Adrenal gland (tissue), 12 donors: ENCODE results near the gene EYS. TPM values are rescaled to one million over a fixed set of nuclear protein-coding genes. Genes with fewer than 3 reads are reported as not detected.

Experiments
- DNase-seq, 7 donors: peaks; one replicate each; pipeline ENCODE4 v3.0.0-alpha.2; 2019 to 2020
- H3K27ac ChIP-seq, 5 donors: fragments of 200-600 bp; sonication (generic) in 4 of 5; 1 replicate in 3 of 5; 2 replicates in 2 of 5; pipeline versions ENCODE4 v1.5.1 to v1.8.0; 2016 to 2020; ENCODE audit warnings: mild to moderate bottlenecking in 1 of 5
- H3K27me3 ChIP-seq: fragments of 200-600 bp; 2 replicates; pipeline ENCODE4 v1.8.0; 2021
- H3K36me3 ChIP-seq, 2 donors: fragments of 200-600 bp; replicated peaks in 1 of 2; 1 replicate in 1 of 2; 2 replicates in 1 of 2; pipeline versions ENCODE4 v1.5.1 to v1.8.0; 2018 to 2022
- H3K4me1 ChIP-seq, 2 donors: fragments of 200-600 bp; replicated peaks in 1 of 2; 1 replicate in 1 of 2; 2 replicates in 1 of 2; pipeline versions ENCODE4 v1.5.1 to v1.8.0; 2018 to 2021
- H3K4me3 ChIP-seq, 4 donors: fragments of 200-600 bp; sonication (generic) in 3 of 4; one replicate each; pipeline ENCODE4 v1.5.1; 2016 to 2018
- H3K9me3 ChIP-seq, 3 donors: fragments of 200-600 bp; sonication (generic) in 1 of 3; replicated peaks in 1 of 3; 1 replicate in 2 of 3; 2 replicates in 1 of 3; pipeline versions ENCODE4 v1.5.1 to v1.8.0; 2016 to 2021
- POLR2A ChIP-seq, 2 donors: fragments of 450-650 bp; IDR thresholded peaks; one replicate each; pipeline ENCODE4 v1.6.1; 2017; ENCODE audit warnings: antibody characterized with exemption in 2 of 2, mild to moderate bottlenecking in 2 of 2, moderate library complexity in 1 of 2
- WGBS, 4 donors: extraction: QIAGEN DNeasy Blood & Tissue Kit in 2 of 4; methylation state at CpG; one replicate each; pipeline versions ENCODE4 v1.1.5 to v1.1.7; 2013 to 2017; 5-methylcytosine and 5-hydroxymethylcytosine counted together
- intact Hi-C, 2 donors: fragments of 100-400 bp; cut with DNase I; formaldehyde crosslinking; loops; one replicate each; pipeline versions ENCODE4 v1.14.1 to v1.15.0; 2022 to 2023
- polyA plus RNA-seq, 3 donors: library from polyadenylated mRNA; stranded (reverse); fragments of 200-250 nt in 2 of 3; fragments of 350-450 nt in 1 of 3; fragmentation: Illumina TruSeq in 1 of 3; extraction: RNeasy Lipid Tissue Mini Kit (QIAGEN cat#74804) in 1 of 3; gene quantifications; one replicate each; pipeline ENCODE4 v1.2.3, GENCODE V29; 2013 to 2014
- total RNA-seq, 9 donors: library from RNA; depleted of rRNA in 4 of 9; stranded (reverse); fragments of >200 nt in 4 of 9; fragments of 120-200 nt in 1 of 9; fragmentation: NEBNext Ultra II Directional in 1 of 9; extraction: Animal tissue kit (Norgen Biotek cat#: 25700) in 1 of 9; gene quantifications; one replicate each; pipeline versions ENCODE4 v1.1.0 to v1.2.4, GENCODE V29; 2013 to 2023
- TF ChIP-seq, protein P1 (sequence below), 6 experiments: fragments of 450-650 bp in 4 of 6; fragments of 200-600 bp in 2 of 6; sonication (generic) in 1 of 6; IDR thresholded peaks; 1 replicate in 5 of 6; 2 replicates in 1 of 6; pipeline versions ENCODE4 v1.5.1 to v1.8.0; 2016 to 2021; ENCODE audit warnings: antibody characterized with exemption in 6 of 6, mild to moderate bottlenecking in 2 of 6, moderate library complexity in 1 of 6
- donor health status: healthy with polysubstance abuse.
- donor health status: Bipolar disorder and iron deficiency.
- donor health status: DM: yes; HTN: yes; CAD: no.
- donor health status: DM: no; HTN: no; CAD: no.
- donor health status: DM: no; HTN: no; CAD: no.
- donor health status: DM: yes; HTN: yes; CAD: no.

The EYS gene
- total and polyA plus RNA-seq, 12 donors = 0.03 to 3.1 (median 0.18) TPM; not detected in 7

DNA sequence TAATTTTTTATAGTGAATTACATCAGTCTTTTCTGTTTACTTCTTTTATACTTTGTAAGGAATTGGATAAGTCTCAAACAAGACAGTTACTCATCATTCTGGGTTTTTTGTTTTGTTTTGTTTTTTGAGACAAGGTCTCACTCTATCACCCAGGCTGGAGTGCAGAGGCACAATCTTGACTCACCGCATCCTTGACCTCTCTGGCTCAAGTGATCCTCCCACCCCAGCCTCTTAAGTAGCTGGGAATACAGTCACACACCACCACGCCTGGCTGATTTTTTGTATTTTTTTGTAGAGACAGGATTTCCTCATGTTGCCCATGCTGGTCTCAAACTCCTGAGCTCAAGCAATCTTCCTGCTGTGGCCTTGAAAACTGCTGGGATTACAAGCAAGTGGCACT lies 524.3 kb downstream of the EYS start:
- intact Hi-C loops = no loop called here
- 34 to 46% (median 41%) methylated on average over 2 of the region's 2 CpGs for WGBS, 4 donors
- Histone ChIP-seq H3K27me3 (no peaks in the 10 kb centered on the region), H3K27ac (no peak overlapping the region), H3K36me3 (no peaks in the 10 kb centered on the region), H3K4me3 (no peak overlapping the region), H3K4me1 (no peaks in the 10 kb centered on the region), H3K9me3 (no peaks in the 10 kb centered on the region)
- DNase-seq = peak; percentile 44 to 72 (median 58)
- TF ChIP-seq, protein P1, sequence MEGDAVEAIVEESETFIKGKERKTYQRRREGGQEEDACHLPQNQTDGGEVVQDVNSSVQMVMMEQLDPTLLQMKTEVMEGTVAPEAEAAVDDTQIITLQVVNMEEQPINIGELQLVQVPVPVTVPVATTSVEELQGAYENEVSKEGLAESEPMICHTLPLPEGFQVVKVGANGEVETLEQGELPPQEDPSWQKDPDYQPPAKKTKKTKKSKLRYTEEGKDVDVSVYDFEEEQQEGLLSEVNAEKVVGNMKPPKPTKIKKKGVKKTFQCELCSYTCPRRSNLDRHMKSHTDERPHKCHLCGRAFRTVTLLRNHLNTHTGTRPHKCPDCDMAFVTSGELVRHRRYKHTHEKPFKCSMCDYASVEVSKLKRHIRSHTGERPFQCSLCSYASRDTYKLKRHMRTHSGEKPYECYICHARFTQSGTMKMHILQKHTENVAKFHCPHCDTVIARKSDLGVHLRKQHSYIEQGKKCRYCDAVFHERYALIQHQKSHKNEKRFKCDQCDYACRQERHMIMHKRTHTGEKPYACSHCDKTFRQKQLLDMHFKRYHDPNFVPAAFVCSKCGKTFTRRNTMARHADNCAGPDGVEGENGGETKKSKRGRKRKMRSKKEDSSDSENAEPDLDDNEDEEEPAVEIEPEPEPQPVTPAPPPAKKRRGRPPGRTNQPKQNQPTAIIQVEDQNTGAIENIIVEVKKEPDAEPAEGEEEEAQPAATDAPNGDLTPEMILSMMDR (IDR thresholded peaks at IDR 0.05) = no peak
- no peak for TF ChIP-seq POLR2A (IDR thresholded peaks at IDR 0.05)

DNA sequence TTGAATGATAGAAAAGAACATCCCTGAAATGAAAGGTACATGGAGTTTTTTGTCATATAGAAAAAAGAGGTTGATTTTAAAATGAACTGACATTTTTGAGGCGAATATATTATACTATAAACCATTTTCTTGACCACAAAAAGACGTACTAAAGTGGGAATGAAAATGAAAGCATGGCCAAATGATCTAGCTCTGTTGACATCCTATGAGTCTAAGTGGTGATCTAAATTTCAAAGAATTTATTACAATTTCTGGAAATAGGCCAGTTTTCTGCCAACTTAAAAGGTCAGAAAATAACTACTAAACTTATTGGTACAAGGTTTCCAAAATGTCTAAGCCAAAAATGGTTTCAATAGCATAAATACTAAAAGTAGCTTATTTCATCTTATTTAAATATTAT lies 536.8 kb downstream of the EYS start:
- H3K27me3 ChIP-seq = no peaks in the 10 kb centered on the region
- no peaks in the 10 kb centered on the region for H3K9me3 ChIP-seq
- H3K4me1 ChIP-seq = no peaks in the 10 kb centered on the region
- no peak overlapping the region for H3K27ac ChIP-seq
- TF ChIP-seq, protein P1 (IDR thresholded peaks at IDR 0.05) = no peak
- no peak for TF ChIP-seq POLR2A (IDR thresholded peaks at IDR 0.05)
- H3K36me3 ChIP-seq = no peaks in the 10 kb centered on the region
- intact Hi-C loops = no loop called here
- WGBS, 4 donors = 58 to 70% (median 62%) methylated on average over 2 of the region's 2 CpGs
- DNase-seq = no peak
- H3K4me3 ChIP-seq = no peak overlapping the region

DNA sequence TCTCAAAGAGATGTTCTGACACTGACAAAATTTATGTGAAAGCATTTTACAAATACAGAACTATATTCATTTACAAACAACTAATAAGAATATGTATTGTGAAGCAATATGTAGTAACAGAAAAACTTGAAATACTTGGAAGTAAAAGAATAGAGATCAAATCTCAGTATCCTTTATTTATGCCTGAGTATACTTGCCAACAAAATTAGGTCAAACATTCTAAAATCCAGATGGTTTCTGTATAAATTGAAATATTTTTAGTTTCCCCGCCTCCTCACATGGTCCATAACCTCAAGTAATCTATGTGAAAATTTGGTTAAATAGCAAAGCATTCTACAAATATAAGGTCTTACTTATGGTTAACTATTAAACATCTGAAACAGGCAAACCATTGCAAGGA lies 545.4 kb downstream of the EYS start:
- peak overlapping the region in 1 of 4 donors; percentile 8 for H3K4me3 ChIP-seq
- H3K4me1 ChIP-seq = no peaks in the 10 kb centered on the region
- 0 to 79% (median 19%) methylated on average over 1 of the region's 1 CpG for WGBS, 4 donors
- no peaks in the 10 kb centered on the region for H3K36me3 ChIP-seq
- H3K27me3 ChIP-seq = no peaks in the 10 kb centered on the region
- TF ChIP-seq, protein P1 (IDR thresholded peaks at IDR 0.05) = no peak
- no peak for TF ChIP-seq POLR2A (IDR thresholded peaks at IDR 0.05)
- H3K27ac ChIP-seq = no peak overlapping the region
- intact Hi-C loops = no loop called here
- DNase-seq = no peak
- no peaks in the 10 kb centered on the region for H3K9me3 ChIP-seq

DNA sequence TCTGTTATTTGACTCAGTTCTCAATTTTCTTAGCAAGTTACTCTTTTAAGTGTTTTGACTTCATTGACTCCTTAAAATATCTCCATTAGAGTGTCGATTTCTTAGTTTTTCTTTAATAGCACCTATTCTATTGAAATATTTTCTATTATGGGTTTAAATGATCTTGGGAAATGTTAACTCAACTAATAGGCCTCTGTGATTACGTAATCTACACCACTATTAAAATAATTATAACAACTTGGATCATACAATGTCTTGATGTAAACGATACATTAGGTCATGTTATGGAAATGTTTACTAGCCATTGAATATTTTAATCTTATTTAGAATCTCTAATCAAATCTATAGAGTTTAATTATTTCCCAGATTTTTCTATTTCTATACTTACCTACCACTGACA lies 550.0 kb downstream of the EYS start:
- WGBS, 4 donors = 23 to 56% (median 36%) methylated on average over 3 of the region's 3 CpGs
- no peak for TF ChIP-seq POLR2A (IDR thresholded peaks at IDR 0.05)
- TF ChIP-seq, protein P1 (IDR thresholded peaks at IDR 0.05) = no peak
- no peak overlapping the region for H3K27ac ChIP-seq
- no peaks in the 10 kb centered on the region for H3K4me1 ChIP-seq
- no peak overlapping the region for H3K4me3 ChIP-seq
- H3K27me3 ChIP-seq = no peaks in the 10 kb centered on the region
- H3K36me3 ChIP-seq = no peaks in the 10 kb centered on the region
- intact Hi-C loops = no loop called here
- no peaks in the 10 kb centered on the region for H3K9me3 ChIP-seq
- no peak for DNase-seq
